Neural crest cell (in vitro differentiated cells): ENCODE data around the gene PRKN. TPM values are rescaled to one million over a fixed set of nuclear protein-coding genes. Genes with fewer than 3 reads are reported as not detected.

Experiments used
- DNase-seq: peaks from one replicate; pipeline ENCODE4 v3.0.0; 2021; ENCODE audit warnings: low read depth, mixed read lengths, low spot score
- H3K27ac Mint-ChIP-seq: one replicate; pipeline ENCODE4 v1.8.0; 2021; ENCODE audit warnings: mild to moderate bottlenecking, mixed read lengths; ENCODE audit not compliant: unreplicated experiment
- H3K27me3 Mint-ChIP-seq: 2 replicates; pipeline ENCODE4 v1.8.0; 2021; ENCODE audit warnings: low read depth, mild to moderate bottlenecking, mixed read lengths
- H3K36me3 Mint-ChIP-seq: 2 replicates; pipeline ENCODE4 v1.8.0; 2021; ENCODE audit warnings: low read depth, mild to moderate bottlenecking, mixed read lengths
- H3K4me1 Mint-ChIP-seq: 2 replicates; pipeline ENCODE4 v1.8.0; 2021; ENCODE audit warnings: mixed read lengths
- H3K4me3 Mint-ChIP-seq: one replicate; pipeline ENCODE4 v1.8.0; 2021; ENCODE audit warnings: mild to moderate bottlenecking, mixed read lengths
- H3K9me3 Mint-ChIP-seq: 2 replicates; pipeline ENCODE4 v1.8.0; 2021; ENCODE audit warnings: mixed read lengths
- CTCF ChIP-seq: fragments of 200-600 bp; sonication (generic); conservative IDR thresholded peaks from 2 replicates; pipeline ENCODE4 v1.5.0; 2021; ENCODE audit warnings: antibody characterized with exemption, mild to moderate bottlenecking
- total RNA-seq: library from RNA; stranded (reverse); gene quantifications from 2 replicates; pipeline ENCODE4 v1.2.1, GENCODE V29; 2021

The PRKN gene
- total RNA-seq, 1 donor from 2014 or later, result 3.2 TPM

GRCh38 chr6:161959072-161959471 is 768.5 kb downstream of the PRKN start:
- H3K9me3 Mint-ChIP-seq, result no peaks in the 10 kb centered on the region
- H3K4me3 Mint-ChIP-seq, result no peak overlapping the region
- peaks cover 12% of the 10 kb centered on the region for H3K4me1 Mint-ChIP-seq
- H3K27me3 Mint-ChIP-seq, result no peaks in the 10 kb centered on the region
- DNase-seq, result no peak
- no peaks in the 10 kb centered on the region for H3K36me3 Mint-ChIP-seq
- no peak for TF ChIP-seq CTCF
- H3K27ac Mint-ChIP-seq, result no peak overlapping the region

GRCh38 chr6:161956082-161956481 is 771.5 kb downstream of the PRKN start:
- Mint-ChIP-seq H3K9me3 (no peaks in the 10 kb centered on the region), H3K4me1 (no peaks in the 10 kb centered on the region), H3K27ac (no peak overlapping the region), H3K27me3 (no peaks in the 10 kb centered on the region), H3K4me3 (no peak overlapping the region), H3K36me3 (no peaks in the 10 kb centered on the region)
- no peak for DNase-seq
- no peak for TF ChIP-seq CTCF

- Mint-ChIP-seq H3K27me3 (no peaks in the 10 kb centered on the region), H3K9me3 (no peaks in the 10 kb centered on the region), H3K4me1 (no peaks in the 10 kb centered on the region), H3K4me3 (no peak overlapping the region), H3K27ac (no peak overlapping the region), H3K36me3 (peaks cover 4% of the 10 kb centered on the region)
- TF ChIP-seq CTCF, result no peak
- no peak for DNase-seq
Observed at GRCh38 chr6:161954699-161955276, 772.8 kb downstream of the PRKN start.

- Mint-ChIP-seq H3K4me3 (no peak overlapping the region), H3K4me1 (no peaks in the 10 kb centered on the region), H3K27me3 (no peaks in the 10 kb centered on the region), H3K9me3 (no peaks in the 10 kb centered on the region), H3K36me3 (peaks cover 4% of the 10 kb centered on the region), H3K27ac (no peak overlapping the region)
- no peak for DNase-seq
- no peak for TF ChIP-seq CTCF
Observed at GRCh38 chr6:161954077-161954476, 773.5 kb downstream of the PRKN start.

GRCh38 chr6:161951126-161951525 is 776.4 kb downstream of the PRKN start:
- Mint-ChIP-seq H3K4me3 (no peak overlapping the region), H3K9me3 (no peaks in the 10 kb centered on the region), H3K27me3 (no peaks in the 10 kb centered on the region), H3K27ac (no peak overlapping the region), H3K4me1 (no peaks in the 10 kb centered on the region), H3K36me3 (peaks cover 4% of the 10 kb centered on the region)
- DNase-seq, result no peak
- TF ChIP-seq CTCF, result no peak
